Skin epidermis (tissue), 12 donors: Measurements from ENCODE around the gene GALNT10.

Experiments used
- H3K27ac ChIP-seq, 21 experiments: fragments of 200-600 bp; sonication (generic) in 11 of 21; one replicate each; pipeline ENCODE4 v1.5.0; 2020; ENCODE audit warnings: mild to moderate bottlenecking in 3 of 21, inconsistent platforms in 2 of 21, moderate library complexity in 2 of 21
- H3K4me3 ChIP-seq, 7 experiments: fragments of 200-600 bp; sonication (generic) in 2 of 7; one replicate each; pipeline ENCODE4 v1.5.0; 2020; ENCODE audit warnings: inconsistent platforms in 2 of 7, mild to moderate bottlenecking in 2 of 7, moderate library complexity in 1 of 7

The GALNT10 gene

DNA sequence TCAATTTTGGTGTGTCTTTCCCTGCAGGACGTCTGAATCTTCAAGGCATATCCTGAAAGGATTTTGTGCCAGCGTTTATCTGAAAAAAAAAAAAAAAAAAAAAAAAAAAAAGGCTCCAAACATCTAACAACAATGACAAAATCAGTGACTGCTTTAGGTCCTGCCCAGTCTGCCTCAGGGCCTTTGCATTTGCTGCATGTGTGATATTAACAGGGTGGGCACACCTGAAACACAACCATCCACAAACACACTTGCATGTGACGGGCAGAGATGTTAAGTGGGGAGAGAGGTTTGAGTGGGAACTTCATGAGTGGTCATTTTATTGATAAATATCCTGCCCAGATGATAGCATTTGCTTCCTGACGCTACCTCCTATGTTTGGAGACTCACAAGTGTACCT is 172.9 kb downstream of the GALNT10 start:
- H3K27ac ChIP-seq, result no peak overlapping the region
- H3K4me3 ChIP-seq, result no peak overlapping the region

DNA sequence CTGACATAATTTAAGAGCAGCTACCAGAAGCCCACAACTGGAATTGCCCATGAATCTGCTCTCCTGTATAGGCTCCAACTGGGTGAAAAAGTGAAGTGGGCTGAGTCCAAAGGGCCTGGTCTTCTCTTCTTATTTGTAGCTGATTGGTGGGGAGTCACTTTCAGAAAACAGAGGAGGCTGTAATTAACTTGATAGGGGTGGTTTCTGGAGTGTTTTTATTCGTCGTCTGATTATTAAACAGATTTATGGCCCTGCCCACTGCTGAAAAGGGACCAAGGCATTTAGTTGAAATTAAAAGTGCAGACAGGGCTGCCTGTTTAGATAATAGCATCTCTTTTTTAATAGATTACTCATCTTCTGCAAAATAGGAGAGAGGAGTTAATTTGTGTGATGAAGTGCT is 174.2 kb downstream of the GALNT10 start:
- Histone ChIP-seq H3K27ac (peak overlapping the region in 2 of 21 experiments; percentile 35 to 56), H3K4me3 (no peak overlapping the region)

DNA sequence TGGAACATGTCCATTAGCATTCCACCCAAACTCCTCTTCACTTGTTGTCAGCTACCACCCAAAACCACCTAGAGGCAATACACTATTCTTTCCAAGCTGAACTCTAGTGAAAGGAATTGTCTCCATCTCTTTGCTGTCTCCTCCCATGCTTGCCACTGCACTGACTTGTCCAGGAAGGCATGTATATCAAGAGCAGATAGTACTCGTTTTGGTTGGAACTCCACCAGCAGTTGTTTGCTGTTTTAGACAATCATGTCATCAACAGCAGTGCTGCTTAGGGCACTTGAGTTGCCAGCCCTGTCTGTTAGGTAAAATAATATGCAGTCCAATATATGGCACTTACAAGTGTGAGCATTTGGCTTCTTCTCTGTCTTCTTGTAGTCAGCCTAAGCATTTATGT is 175.3 kb downstream of the GALNT10 start:
- Histone ChIP-seq H3K27ac (peak overlapping the region in 3 of 21 experiments; percentile 29 to 88 (median 85)), H3K4me3 (no peak overlapping the region)

DNA sequence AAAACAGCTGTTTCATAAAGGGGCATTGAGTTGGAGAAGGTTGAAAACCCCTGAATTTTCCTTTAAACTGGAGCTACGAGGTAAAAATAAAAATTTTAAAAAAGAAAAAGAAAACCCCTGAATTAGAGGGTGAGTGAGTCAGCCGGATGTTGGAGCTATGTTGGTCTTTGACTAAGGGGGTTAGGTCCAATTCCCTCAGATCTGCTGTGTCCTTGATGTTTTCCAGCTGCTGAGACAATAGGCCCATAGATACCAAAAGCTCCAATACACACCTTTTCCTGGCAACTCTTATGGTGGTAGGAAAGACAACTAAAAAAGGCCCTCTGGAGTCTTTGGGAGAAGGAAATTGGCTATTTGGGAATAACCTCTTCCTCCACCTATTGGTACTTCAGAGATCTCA is 175.8 kb downstream of the GALNT10 start:
- Histone ChIP-seq H3K27ac (peak overlapping the region in 6 of 21 experiments; percentile 48 to 88 (median 74)), H3K4me3 (no peak overlapping the region)

DNA sequence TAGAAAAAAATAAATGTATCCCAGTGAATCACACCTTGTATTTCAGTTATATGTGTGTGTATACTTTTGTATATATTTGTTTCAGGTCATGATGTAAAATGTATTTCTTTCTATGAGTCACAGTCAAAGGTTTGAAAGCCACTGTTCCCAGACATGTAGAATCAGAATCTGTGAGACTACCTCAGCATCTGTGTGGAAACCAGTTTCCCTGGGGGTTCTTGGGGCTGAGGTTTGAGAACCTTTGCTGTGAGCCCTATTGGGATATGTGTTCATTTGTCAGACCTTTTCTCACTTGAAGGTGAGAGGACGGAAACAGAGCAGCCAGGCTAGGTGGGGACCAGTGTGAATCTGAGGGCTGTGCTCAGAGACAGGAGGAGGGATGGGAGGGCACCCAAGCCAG is 176.6 kb downstream of the GALNT10 start:
- no peak overlapping the region for H3K4me3 ChIP-seq
- peak overlapping the region in 15 of 21 experiments; percentile 27 to 88 (median 61) for H3K27ac ChIP-seq

DNA sequence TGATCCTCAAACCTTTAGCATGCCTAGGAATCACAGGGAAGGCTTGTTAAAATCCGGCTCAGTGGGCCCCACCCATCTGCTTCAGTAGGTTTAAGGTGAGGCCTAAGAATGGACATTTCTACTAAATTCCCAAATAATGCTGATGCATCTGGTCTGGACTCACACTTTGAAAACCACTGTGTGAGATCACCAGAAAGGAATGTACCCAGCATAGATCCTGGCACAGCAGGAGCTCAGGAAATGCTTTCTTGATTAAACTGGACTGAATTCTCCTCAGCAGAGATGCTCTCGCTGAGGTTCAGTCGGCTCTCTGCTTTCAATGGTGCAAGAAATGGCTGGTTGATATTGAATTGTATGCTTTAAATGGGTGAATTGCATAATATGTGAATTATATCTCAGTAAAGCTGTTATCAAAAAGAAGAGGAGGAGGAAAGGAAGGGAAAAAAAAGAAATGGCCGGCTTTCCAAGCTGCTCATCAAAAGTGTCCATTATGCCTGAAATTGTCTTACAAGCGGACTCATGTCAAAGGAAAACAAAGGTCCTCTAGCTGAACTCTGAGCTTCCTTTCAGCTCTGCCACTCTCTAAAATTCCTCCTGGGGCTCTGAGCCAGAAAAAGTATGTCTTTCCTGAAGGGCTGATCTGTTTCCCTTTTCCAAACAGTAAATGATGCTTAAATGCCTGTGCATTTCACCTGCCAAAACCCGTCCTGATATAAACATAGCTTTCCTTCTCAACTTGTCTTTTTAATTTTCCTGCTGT is 177.7 kb downstream of the GALNT10 start:
- Histone ChIP-seq H3K4me3 (no peak overlapping the region), H3K27ac (peak overlapping the region in 11 of 21 experiments; percentile 19 to 88 (median 57))

DNA sequence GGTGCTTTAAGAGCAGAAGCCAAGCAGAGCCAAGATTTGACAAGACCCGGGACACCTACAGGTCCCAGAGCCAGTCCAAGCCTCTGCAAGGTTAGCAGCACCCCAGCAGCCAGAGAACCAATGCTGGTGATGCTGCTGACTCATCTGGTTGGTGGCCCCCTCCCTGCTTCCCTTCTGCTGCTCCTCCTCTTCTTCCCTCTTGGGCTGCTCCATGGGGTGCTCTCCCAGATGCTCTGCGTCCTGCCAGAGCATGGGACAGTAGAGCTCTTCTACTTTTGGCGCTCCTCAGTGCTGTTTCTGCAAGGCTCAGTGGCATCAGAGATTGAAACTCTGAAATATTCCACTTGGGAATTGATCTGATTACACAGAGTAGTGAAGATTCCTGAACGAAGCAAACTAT is 179.1 kb downstream of the GALNT10 start:
- Histone ChIP-seq H3K27ac (peak overlapping the region in 3 of 21 experiments; percentile 63 to 85 (median 83)), H3K4me3 (no peak overlapping the region)

DNA sequence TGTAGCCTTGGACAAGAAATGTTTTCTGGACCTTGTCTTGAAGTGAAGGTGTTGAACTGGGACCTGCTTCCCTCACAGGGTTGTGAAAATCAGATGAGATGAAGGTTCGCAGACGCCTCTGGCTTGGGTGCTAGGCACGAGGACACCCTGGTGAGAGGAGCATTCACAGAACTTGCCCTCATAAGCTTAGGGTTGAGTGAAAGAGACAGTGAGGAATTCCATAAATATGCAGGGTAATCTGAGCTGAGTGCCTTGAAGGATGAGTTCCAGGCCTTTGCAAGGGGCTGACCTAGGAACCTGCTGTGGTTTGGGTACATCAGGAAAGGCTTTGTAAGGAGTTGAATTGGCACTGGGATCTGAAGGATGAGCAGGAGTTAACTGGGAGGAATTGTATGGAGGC is 179.6 kb downstream of the GALNT10 start:
- Histone ChIP-seq H3K27ac (peak overlapping the region in 4 of 21 experiments; percentile 31 to 85 (median 73)), H3K4me3 (no peak overlapping the region)

DNA sequence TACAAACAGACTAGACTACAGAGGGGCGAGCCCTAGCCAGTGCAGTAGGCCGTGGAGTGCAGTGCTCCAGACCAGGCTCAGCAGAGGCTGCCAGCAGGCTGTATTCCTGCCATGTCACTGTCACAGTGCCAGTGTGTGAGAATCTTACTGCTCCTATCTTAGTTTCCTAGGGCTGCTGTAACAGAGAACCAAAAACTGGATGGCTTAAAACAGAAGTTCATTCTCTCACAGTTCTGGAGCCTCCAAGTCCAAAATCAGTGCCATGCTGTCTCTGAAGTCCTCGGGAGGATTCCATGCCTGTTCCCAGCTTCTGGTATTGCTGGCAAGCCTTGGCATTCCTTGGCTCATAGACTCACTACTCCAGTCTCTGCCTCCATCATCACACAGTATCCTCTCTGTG is 180.3 kb downstream of the GALNT10 start:
- H3K27ac ChIP-seq, result peak overlapping the region in 7 of 21 experiments; percentile 9 to 85 (median 50)

DNA sequence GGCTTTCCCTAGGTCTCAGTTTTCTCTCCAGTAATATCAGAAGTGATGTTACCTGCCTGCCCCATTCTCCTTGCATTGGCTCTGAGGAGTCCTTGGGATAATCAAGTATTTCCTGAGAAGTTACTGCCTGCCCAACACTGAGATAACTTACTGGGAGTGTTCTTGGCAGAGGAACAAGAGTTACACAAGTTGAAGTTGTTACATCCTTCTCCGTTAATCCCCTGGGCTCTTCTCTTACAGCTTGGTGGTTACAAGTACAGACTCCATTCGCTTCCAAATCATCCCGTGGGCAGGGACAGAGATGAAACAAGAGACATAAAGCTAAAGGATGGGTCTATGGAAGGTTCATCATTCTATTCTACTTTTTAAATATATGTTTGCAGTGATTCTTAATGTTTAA is 181.2 kb downstream of the GALNT10 start:
- H3K4me3 ChIP-seq, result no peak overlapping the region
- H3K27ac ChIP-seq, result peak overlapping the region in 4 of 21 experiments; percentile 31 to 85 (median 45)

More for the DNA sequence above, 180.3 kb downstream of the GALNT10 start:
- H3K4me3 ChIP-seq, result no peak overlapping the region

DNA sequence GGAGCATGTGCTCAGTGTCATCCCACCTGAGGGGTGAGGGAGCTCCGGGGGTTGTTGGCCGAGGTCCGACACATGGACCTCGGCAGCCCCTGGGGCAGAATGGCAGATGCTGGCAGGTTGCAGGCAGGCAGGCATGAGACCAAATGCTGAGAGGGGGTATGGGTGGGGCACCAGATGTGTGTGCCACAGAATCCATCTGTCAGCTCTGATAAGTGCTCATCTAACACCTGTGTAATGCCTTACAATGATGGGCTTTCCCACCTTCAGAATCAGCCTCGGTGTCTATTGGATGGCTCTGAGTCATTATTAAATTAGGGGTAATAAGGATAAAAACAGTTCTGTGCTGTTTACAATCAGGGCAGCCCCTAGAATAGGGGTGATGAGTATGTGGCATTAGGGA is 182.1 kb downstream of the GALNT10 start:
- no peak overlapping the region for H3K27ac ChIP-seq
- H3K4me3 ChIP-seq, result no peak overlapping the region

DNA sequence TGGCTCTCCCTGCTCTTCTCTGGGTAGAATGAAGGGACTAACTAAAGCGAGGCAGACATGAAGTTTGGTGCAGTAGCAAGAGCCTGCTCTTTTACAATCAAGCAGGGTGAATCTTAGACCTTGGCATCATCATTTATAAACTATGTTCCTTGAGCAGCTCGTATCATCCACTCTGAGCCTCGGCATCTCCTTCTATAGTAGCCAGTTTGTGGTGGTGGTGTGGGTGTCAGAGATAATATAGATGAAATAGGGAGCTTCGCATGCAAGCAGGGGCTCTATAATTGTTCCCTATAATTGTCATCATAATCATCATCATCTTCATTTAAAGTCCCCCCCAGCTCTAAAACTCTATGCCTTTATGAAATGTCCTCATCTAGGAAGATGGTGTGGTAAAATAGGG is 182.8 kb downstream of the GALNT10 start:
- no peak overlapping the region for H3K4me3 ChIP-seq
- peak overlapping the region in 3 of 21 experiments; percentile 5 to 65 (median 14) for H3K27ac ChIP-seq

DNA sequence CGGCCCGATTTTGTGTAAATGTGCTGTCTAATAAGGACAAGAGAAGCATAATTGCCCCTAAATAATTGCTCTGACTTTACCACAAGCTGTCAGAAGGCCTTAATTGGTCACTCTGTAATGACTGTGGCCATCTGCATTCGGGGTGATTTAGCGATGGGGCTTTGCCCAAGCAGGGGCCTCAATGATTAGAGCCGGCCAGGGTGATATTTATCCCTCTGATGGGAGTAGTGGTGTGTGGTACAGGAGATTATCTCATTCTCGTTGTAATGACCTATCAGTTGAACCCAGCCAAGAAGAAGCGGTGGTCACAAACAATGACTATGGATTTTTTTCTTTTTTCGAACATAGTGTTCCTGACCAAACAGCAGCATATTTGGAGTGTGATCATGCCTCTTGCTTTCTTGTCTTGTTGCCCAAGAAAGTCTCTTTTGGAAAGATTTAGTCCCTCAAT is 183.2 kb downstream of the GALNT10 start:
- Histone ChIP-seq H3K27ac (peak overlapping the region in 3 of 21 experiments; percentile 5 to 65 (median 14)), H3K4me3 (no peak overlapping the region)

DNA sequence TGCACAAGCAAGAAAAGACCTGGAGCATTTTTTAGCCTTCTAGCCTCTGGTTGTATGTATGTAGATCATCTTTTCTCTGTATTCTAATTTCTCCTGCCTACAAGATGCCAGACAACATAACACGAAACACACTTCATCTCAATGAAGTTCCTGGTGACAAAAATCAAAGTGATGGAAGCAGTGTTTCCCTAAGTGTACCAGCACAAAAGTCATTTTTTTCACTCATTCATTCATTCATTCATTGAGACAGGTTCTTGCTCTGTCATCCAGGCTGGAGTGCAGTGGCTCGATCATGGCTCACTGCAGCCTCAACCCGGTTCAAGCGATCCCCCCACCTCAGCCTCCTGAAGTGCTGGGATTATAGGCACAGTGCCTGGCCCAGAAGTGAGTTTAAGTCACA is 183.7 kb downstream of the GALNT10 start:
- Histone ChIP-seq H3K4me3 (no peak overlapping the region), H3K27ac (peak overlapping the region in 2 of 21 experiments; percentile 7 to 65)

DNA sequence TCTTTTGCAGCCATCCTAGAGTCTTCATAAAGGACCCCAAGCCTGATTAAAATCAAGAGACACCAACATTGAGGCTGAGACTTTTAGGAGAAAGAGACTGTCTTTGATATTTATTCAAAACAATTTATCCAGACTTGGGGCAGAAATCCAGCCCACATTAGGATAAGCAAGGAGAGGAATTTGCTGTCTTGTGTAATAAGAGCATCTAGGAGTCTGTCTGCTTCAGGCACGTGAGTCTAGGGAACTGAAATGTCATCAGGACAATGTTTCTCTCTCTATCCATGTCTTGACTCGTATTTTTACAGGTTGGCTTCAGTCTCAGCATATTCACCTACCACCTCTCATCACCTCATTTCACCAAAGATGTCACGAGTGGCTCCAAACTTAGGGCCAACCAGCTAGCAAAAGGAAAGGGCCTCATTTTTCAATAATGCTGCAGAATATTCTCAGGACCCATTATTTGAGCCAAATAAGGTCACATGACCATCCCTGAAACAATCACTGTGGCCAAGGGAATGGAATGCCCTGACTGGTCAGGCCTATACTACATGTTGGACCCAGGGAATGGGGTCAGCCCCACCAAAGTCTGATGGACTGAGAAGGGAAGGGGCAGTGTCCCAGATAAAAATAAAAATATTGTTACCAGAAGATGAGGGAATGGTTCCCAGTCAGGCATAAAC is 184.9 kb downstream of the GALNT10 start:
- Histone ChIP-seq H3K4me3 (no peak overlapping the region), H3K27ac (peak overlapping the region in 4 of 21 experiments; percentile 11 to 65 (median 47))

DNA sequence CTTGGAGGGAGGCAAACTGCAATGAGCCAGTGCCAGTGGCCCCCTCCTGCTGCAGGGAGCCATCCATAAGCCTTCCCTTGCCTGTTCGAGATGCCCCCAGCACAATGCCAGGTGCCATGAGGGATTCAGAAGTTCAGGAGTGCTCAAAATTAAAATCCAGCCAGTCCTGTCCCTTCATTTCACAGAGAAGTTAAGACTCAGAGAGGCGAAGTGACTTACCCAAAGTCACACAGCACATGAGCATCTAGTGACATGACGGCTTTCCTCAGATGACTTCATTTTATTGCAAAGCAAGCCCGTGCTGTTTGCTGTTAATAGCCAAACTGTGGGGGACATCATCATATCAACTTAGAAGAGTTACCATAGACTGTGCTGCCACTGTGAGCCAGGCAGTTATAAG is 185.9 kb downstream of the GALNT10 start:
- Histone ChIP-seq H3K27ac (no peak overlapping the region), H3K4me3 (no peak overlapping the region)

DNA sequence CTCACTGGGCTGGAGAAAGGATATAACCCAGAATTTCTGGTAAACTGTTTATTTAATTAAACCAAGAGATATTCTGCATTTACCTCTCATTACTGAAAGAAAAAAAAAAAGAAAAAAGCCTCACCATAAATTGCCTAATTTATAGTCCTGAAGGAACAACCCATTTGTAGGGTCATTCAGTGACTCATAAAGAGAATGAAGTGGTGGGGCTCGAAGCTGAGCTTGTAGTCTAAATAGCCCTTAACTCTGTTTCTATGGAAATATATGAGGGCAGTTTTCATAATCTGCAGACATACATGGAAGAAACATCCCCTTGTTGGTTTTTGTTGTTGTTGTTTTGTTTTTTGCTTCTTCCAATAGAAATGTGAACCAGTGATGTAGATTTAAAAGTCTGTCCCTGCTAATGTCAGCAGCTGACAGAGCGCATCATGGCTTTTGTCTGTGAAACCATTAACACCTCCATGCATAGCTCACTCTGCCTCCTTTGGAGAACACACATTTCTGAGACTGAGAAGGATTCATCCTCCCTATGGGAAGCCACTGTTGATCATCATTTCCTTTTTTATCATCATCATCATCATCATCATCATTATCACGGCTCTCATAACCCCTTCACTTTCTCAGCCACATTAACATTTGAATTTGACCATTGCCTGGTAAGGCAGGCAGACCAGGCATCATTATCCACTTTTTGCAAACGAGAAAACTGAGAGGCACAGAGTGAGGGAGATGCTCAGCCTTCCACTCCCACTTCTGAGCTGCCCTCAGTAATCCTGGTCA is 187.4 kb downstream of the GALNT10 start:
- no peak overlapping the region for H3K27ac ChIP-seq
- no peak overlapping the region for H3K4me3 ChIP-seq

DNA sequence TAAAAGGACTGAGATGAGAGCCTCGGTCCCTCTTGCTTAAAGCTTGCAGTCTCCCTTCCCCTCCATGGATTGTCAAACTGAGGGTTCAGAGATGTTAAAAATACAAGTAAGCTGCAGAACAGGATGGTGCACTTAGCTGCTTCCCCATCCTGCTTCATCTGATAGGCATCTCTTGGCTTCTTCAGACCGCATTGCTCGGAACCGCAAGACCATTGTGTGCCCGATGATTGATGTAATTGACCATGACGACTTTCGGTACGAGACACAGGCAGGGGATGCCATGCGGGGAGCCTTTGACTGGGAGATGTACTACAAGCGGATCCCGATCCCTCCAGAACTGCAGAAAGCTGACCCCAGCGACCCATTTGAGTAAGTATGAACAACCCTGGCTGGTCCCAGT is 189.7 kb downstream of the GALNT10 start:
- Histone ChIP-seq H3K4me3 (no peak overlapping the region), H3K27ac (no peak overlapping the region)

DNA sequence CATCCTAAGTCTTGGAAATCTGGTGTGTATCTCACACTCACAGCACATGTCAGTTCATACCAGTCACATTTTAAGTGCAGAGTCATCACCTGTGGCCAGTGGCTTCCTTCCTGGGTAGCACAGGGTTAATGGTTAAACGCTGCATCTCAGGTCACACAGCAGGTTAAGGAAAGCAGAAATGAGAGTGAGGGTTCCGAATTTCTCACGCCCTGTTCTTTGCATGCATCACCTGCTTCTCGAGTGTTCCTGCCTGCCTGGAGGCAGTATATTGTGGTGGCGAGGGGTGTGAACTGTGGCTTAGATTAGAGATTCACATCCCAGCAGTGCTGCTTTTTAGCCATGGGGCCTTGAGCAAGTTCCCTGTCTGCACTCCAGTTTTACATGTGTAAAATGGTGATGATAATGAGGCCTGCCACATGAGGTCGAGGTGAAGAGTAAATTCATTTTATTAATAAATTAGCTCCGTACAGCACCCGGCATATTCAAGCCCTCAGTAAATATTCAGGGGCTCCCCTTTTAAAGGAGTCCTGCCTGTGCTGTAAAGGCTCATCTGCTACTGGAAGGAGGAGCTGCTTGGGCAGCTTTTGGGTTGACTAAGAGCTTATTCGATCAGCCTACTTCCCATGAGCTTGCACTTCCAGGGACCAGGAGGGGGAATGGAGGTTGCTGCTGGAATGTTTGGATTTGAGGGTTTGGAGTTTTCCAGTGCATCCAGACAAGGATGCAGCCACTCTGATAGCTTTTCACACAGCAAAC is 194.1 kb downstream of the GALNT10 start:
- Histone ChIP-seq H3K27ac (peak overlapping the region in 1 of 21 experiments; percentile 61), H3K4me3 (no peak overlapping the region)

DNA sequence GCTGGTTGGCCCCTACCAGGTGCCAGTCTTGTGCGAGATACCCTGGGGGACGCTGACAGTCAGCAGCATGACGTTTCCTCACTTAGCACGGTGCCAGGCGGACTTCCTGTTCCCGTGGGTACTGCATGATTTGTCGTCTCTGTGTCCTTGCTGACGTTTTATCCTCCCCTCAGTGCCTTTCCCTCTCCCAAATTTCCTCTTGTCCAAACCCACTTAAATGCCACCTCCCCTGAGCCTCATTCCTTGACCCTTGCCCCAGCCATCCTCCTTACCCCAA is 194.6 kb downstream of the GALNT10 start:
- H3K4me3 ChIP-seq, result no peak overlapping the region

More for the DNA sequence above, 194.6 kb downstream of the GALNT10 start:
- H3K27ac ChIP-seq, result peak overlapping the region in 1 of 21 experiments; percentile 61
